DMS153 treated with DMSO at 0.1 percent for 48 hours (cell line): ENCODE measurements around the gene TRABD2B.
A peak's percentile ranks its signal among the peaks of the same experiment; 100 is the strongest.
"Not testable (repeated sequence)": the region's sequence is repeated elsewhere in the genome, so short reads cannot be mapped to it uniquely, and the experiment has no call there.

ENCODE experiments used
- DNase-seq: peaks from one replicate; lab custom pipeline; 2025; ENCODE audit not compliant: unreplicated experiment; lab: John Stamatoyannopoulos, UW

The TRABD2B gene

DNA sequence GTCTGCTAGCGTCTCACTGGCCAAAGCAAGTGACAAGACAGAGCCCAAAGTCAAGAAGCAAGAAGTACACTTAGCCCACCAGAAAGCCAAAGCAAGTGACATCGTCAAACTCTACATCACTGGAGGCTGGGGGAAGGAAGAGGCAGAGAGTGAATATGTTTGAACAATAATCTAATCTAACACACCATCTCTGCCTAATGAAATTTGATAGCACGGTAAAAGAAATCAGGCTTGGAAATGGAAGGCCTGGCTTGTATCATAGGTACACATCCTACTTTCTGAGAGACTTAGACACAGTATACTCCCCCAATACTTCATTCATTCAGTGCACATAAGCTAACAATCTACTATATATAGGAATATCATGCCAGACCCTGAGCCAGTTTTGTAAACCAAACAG is 26.3 kb downstream of the TRABD2B start:
- no peak for DNase-seq

DNA sequence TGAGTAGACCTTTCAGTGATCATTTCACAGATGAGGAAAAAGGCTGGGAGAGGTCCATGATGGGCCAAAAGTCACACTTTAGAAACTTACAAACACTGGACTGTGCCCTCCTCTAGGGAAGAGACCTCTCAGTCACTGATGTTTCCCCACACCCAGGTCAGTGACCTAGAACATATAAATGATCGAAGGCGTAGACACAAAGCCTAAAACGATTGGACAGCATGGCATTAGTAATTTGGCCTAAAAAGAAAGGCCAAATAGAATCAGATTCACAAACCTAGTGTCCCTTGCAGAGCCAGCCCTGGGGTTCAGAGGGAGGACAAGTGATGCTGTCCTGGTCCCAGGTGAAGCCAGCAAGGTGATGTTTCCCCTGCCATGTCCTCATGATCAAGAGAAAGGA is 27.7 kb downstream of the TRABD2B start:
- DNase-seq = no peak

DNA sequence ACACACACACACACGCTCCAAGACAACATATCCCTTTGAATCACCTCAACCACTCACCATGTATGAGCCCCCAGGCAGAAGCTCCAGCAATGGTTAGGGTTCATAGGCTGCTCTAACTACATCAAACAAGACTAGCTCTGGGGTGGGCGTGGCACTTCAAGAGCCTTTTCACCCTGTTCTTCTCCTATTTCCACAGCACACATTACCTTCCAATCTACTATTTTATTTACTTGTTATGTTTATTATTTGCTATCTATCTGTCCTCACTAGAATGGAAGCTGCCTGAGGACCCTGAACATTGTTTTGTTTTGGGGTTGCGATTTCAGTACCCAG is 28.7 kb downstream of the TRABD2B start:
- DNase-seq = no peak

DNA sequence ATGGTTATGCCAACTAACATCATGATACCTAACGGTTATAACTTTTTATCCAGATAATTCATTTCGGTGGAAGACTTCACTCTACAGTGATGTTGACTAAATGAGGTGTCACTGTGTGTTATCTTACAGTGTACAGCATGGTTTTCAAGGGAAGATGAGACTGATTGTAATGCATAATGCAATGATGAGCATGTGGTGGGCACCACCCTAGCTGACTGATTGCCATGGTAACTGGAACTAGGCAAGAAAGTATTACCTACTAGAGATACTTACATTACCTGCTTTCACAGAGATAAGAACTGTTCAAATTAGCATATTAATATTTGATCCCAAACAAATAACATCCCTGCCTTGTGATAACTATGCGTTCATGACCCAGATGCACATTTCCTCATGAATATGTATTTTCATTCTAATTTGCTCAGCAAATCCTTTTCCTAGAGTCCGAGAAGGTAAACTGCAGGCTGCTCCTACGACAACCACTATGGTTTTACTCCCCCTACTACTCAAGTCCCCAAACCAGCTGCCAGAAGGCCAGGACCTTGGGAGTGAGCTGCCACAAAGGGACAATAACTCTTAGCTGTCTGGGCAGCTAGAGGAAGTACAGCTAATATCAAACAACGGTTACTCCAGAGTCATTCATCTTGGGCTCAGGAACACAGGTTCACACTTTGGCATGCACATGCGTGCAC is 29.2 kb downstream of the TRABD2B start:
- no peak for DNase-seq

DNA sequence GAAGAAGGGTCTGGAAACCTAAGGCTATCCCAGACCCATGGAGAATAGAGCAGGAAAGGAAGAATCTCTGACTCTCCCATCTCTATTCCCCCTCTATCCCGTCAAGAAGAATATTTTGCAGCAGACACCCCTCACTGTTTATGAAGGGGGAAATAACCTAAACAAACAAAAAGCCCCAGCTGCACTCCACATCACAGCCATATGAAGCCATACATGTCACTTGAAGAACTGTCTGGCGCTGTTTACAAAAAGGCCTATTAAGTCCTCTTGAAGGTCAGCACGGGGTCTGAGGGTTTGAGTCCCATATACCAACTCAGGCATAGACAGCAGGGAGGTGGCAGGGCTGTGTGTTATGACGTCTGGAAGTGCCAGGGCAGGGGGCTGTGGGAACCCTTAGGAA is 31.4 kb downstream of the TRABD2B start:
- DNase-seq = no peak

DNA sequence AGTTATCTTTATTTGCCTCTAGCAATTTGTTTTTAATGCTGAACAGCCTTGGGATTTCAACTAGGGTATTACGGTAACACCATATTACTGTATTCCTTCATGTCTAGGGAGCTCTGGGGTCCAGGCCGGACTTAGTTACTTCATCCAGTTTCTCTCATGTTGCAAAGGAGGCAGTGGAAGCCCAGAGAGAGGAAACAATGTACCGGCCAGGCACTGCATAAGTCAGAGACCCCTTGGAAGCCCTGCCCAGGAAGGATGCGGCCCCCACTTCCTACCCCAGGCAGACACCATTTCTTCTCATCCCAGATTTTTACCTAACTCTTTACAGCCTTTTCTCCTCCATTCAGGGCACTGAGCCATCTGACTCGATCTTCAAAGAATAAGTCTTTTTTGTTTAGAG is 32.5 kb downstream of the TRABD2B start:
- no peak for DNase-seq

DNA sequence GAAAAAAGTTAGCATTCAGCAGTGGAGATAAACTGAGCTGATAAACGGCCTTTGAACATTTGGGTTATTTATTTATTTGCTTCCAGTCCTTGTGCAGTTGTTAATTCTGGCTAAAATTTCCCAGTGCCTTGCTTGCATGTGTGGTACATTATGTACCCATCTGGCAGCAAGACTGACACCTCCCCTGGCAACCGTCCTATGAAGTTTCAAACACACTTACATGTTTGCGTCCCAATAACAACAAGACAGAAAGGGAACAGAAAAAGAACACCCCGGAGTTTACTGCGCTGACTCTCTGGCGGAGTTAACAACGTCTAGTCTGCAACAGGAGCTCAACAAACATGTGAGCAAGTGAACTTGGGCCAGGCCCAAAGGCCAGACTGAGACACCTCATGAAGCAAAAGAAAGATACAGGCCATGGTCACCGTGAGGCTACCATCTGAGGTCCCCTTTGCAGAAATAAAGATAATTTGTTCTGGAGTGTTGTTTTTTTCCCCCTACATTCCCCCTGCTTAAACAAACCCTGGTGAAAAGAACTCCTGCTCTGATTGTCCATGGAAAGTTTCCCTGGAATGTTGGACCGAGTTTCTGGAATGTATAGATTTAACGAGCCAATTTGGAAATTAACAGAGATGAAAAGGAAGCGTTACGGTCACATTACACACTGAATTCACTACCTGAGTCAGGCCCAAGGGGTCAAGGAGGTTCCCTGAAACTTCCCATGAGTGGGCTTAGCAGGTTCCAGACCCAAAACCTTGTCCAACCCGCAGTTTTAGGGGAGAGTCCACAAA is 33.4 kb downstream of the TRABD2B start:
- DNase-seq = no peak

DNA sequence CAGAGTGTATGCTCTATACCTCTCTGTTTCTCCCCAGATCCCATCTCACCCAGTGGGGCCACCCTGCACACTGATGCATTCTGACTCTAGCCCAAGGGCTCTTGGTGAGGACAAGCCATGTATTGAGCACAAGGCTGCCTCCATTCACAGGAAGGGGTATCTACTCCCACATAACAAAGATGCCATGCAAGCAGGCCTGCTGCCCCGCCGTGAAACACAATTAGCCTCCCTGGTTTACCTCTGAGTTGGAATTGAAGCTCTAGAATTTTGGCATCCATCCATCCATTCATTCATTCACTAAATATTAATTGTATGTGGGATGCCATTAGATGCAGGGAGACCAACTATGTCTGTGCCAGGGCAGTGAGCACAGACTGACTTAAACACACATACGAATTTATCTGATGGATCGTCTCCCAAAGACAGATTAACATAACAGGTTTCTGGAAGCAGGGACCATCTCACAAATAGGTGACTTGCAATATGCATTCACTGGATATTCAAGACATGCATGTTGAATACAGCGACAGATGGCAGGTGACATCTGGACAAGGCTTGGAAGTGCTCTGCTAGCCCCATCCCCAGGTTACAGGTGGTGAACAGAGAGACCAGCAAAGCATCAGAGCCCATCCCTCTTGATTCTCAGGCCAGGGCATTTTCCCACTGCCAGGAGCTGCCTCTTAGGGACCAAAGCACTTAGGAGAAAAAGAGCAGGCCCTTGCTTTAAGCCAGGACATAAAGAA is 34.3 kb downstream of the TRABD2B start:
- DNase-seq = no peak

DNA sequence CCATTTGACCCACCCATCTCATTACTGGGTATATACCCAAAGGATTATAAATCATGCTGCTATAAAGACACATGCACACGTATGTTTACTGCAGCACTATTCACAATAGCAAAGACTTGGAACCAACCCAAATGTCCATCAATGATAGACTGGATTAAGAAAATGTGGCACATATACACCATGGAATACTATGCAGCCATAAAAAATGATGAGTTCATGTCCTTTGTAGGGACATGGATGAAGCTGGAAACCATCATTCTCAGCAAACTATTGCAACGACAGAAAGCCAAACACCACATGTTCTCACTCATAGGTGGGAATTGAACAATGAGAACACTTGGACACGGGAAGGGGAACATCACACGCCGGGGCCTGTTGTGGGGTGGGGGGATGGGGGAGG is 35.4 kb downstream of the TRABD2B start:
- DNase-seq = not testable (repeated sequence)

DNA sequence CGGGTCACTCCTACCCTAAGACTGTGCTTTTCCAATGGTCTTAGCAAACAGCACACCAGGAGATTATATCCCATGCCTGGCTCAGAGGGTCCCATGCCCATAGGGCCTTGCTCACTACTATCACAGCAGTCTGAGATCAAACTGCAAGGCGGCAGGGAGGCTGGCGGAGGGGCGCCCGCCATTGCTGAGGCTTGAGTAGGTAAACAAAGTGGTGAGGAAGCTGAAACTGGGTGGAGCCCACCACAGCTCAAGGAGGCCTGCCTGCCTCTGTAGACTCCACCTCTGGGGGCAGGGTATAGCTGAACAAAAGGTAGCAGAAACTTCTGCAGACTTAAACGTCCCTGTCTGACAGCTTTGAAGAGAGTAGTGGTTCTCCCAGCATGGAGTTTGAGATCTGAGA is 40.7 kb downstream of the TRABD2B start:
- DNase-seq = not testable (repeated sequence)

DNA sequence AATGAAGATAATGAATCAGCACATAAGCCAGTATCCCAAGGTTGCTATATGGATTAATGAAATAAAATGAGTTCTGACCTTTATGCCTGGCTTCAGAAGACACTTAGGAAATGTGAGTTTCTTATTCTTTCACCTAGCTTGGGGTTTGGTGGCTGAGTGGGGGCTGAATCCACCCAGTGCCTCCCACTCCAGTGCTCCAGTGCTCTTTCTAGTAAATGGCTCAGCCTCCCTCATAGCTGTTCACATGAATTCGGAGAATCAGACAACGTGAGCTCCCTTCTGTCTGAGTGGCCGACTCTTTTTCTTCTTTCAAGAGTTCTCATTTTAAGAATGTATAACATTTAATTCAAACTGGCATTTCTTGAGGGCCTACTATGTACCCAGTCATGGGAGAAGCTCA is 43.5 kb downstream of the TRABD2B start:
- DNase-seq = no peak

DNA sequence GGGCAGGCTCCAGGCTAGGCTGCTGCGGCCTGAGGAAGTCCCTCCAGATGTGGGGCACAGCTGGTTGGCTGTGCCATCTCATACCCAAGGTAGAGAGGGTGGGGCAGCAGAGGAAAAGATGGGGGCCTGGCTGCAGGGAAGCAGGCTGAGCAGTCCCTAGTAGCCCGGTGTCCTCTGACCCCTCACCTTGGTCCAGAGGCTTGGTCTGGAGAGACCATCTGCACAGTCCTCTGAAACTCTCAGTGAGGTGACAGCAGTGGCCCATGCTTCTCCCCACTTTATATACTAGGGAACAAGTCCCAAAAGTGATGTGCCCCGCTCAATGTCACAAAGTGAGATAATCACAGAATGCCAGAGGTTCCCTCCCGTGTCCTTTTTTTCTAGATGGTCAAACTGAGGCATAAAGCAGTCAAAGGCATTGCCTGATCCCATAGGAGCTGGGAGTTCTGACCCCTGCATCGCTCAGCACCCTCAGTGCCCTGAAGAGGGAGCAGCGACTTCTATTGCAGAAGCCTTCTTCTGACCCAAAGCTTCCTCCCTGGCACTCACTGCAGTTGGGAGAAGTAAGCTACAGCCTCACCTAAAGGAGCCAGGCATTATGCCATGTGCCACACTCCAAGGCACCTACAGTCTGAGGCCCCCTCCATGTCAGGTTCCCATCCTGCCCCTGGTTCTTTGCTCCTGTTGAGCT is 45.5 kb downstream of the TRABD2B start:
- DNase-seq = no peak

DNA sequence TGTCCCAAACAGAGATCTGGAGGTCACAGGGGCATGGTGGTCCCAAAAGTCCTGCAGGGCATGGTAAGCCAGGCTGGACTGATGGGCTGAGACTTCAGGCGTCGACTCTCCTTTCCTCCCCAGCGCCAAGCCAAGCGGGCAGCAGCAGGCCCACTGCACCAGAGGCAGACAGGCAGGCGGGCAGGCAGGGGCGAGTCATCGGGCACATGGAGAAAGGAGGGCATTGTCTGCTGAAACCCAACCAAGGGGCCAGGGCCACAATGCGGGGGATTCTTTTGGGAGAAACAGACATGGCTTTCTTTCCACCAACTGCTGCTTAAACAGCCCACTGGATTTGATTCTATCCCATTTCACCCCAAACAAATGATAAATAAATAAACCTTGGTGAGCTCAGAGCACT is 46.2 kb downstream of the TRABD2B start:
- no peak for DNase-seq

DNA sequence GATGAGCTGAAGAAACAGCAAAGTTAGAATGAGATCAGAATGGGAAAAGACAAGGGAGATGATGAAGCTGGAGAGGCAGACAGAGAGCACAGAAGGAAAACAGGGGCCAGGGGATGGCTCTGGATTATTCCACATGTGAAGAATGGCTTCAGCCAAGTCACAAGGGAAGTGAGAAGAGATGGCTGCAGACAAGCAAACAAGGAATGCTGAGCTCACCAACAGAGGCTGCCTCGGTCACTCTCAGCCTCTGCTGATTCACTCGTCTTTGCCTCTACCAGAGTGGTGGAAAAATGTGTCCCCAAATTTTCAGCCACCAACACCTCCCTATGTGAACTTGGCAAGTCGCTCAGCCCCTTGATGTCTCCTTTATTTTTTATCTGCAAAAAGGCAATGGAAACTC is 46.7 kb downstream of the TRABD2B start:
- DNase-seq = no peak

DNA sequence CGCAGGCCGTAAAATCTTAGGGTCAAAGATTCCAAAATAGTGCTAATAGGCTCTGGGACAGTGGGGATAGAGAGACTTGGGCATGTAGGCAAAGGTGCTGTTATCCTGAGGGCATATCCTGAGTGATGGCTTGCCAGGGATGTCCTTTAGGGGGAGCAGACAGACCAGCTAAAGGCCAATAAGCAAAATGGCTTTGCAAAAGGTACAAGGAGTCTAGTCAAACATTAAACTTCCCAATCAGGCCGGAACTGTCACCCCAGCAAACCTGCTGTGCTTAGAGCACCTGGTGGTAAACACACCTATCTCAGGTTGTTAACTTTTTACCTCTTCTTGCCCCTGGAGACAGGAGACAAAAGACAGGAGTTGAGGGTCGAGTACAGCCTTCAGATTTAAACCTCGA is 49.1 kb downstream of the TRABD2B start:
- DNase-seq = peak; percentile 27

DNA sequence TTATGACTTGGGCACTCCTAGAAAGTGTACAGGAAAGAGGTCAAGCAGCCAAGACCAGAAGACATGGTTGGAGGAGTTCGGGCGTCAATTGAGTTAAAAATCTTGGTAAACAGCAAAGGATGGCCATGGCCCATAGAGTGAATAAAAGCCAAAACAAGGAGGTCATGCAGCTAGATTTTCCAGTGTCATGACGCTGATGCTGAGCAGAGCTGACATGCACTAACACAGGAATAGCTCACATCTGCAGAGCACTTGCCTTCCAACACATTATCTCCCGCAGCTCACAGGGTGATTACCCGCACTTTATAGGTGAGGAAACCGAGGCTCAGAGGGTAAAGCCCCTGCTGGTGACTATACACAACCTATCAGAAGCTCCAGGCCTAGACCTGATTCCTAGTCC is 49.7 kb downstream of the TRABD2B start:
- no peak for DNase-seq

DNA sequence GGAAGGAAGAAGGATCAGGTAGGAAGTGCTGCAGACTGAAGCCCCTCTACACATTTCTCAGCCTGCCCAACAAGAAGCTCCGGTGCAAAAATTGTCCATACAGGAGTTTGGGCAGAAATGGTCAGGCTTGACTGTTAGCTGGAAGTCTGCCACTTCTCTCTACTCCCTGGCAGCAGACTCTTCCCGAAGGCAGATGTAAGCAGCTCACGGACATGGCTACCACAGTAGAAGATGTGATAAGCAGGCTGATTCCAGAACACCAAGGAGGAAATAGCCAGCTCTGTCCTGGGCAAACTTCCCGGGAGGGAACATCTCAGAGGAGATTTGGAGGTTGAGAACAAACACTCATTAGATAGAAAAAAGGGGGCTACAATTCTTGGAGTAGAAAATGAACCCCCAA is 52.6 kb downstream of the TRABD2B start:
- DNase-seq = no peak

DNA sequence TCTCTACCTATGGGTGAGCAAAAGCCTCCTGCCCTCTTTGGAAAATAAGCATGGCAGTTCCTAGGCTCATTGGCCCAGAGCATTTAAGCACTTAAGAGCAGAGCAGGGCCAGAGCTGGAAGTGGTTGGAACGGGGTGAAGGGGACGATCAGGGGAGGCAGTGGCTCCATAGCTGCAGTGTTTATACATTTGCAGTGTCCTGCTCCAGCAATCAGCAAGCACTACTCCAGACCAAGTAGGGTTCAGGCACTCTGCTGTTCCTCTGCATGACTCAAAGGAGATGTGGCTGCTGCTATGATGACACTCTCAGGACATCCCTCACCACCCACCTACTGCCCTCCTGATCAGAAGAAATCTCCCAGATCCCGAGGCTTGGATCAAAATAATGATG is 55.0 kb downstream of the TRABD2B start:
- no peak for DNase-seq

DNA sequence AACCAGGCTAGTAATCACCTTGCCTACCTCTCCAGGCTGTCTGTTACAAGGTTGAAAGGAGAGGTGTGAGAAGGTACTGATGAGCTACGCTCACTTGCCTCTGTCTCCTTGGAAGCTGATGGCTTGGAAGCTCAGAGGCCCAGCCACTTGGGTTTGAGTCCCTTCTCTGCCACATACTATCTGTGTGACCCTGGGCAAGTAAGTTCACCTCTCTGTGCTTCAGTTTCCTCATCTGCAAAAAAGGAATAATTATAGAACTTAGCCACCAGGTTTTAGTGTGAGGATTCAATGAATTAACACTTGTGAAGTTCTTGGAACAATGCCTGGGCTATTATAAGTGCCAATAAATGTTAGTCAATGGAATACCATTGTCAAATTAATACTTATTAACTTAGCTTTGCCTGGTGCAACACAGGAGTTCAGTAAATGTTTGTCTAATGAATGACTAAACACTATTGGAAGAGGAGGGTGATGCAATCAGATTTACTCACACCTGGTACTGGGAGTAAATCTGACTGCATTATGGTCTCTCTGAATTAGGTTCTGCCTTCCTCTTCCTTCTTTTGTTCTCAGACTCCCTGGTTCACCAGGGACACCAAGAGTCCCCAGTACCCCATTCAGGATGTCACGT is 55.5 kb downstream of the TRABD2B start:
- DNase-seq = no peak

DNA sequence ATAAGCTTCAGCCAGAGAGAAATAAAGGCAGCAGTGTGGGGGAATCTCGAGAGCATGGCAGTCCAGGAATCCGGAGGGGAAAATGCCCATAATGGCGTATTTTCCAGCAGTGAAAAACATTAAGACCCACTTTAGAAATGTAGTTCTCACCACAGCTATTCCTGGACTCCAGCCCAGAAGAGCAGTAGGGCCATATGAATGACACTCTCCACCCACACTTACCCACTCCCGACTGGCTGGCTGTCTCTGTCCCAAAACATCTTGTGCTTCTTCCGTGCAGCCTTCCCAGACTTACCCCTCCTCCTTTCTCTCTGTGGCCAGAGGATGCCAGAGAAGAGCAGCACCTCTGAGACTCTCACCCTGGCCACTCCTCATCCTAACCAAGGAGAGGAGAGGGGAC is 56.4 kb downstream of the TRABD2B start:
- no peak for DNase-seq

DNA sequence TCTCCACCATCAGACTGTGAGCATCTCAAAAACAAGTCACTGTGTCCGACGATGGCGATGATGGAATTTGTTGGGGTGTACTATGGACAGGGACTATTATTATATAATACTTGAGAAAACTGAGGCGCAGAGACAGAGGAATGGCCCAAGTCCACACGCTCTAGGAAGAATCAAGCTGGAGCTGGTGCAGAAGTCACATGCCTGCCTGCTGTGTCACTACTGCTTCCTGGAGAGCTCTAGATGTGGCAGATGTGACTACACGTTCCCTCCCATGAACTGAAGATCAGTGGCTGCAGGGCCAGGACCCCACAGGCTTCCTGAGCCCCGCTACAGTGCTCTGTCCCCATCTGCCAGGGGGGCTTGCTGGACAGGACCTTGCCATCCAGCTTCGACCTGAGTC is 56.9 kb downstream of the TRABD2B start:
- no peak for DNase-seq
